GM19395 (cell line): ENCODE data around the gene MIPEP.
"Not testable (repeated sequence)": the region's sequence is repeated elsewhere in the genome, so short reads cannot be mapped to it uniquely, and the experiment has no call there.

Experiments
- ATAC-seq: cut with Tn5 transposase; IDR thresholded peaks from one replicate; pipeline ENCODE4 v1.9.1; 2021; ENCODE audit warnings: mild to moderate bottlenecking, moderate library complexity; ENCODE audit not compliant: unreplicated experiment

The MIPEP gene

DNA sequence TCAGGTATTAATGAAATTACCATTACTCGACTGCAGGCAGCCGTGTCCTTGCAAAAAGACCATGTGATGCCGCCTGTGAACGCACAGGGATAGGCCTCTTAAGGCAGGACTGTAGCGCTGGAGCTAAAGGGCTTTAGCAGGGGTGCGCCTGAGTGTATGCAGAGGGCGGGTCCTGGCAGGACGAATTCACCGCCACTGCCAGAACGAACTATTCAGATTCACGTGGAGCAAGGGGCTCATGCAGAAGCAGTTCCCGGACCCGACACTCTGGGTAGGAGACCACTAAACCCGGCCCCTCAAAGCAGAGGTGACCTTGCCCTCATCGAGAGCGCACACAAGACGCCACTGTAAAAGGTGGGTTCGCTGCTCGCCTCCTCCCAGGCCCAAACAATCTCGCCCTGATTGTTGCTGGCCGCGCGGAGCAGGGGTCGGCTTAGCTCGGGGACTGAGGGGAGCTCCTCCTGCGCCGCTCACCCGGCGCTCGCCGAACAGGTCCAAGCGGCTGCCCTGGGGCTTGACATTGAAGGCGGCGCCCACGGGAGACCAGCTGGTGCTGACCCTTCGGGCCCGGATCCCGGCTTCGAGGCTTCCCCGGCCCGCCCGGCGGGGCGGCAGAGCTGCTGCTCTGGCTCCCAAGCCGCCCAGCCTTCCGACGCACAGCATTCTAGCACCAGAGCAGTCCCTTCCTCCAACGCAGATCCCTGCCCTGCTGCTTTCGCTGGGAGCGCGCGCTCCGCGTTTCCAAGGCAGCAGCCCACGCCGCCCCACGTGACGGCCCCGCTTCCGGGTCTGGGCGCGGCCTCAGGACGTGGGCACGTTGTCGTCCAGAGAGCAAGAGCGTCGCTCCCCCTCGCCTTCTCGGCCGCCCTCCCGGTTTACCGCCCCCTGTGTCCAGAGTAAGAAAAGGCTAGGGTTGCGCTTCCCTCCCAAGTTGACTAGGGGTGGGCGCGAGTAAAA, at the start of gene MIPEP:
Gene MIPEP, minus strand, starts transcription at position 743 of the 957 bp plus-strand sequence. Its CDS starts 80 bp downstream, at position 663.
- peak; percentile 92 for ATAC-seq

DNA sequence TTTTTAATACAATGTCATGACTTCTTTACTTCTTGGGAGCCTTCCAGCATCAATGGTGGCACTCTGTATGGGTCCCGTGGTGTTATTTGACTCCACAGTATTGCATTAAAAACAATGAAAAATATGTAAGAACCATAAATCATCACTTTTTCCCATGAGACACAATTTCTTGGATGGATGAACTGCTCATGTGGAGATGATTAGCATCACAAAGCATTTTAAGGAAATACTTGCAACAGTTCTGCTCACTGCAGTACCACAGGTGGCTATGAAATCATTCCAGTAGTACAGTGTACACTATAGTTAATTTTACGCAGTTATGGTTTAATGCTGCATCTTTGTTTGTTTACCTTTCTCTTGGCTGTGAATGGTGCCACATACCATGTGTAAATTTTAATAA, 45.3 kb upstream of the MIPEP start:
- ATAC-seq = no peak

DNA sequence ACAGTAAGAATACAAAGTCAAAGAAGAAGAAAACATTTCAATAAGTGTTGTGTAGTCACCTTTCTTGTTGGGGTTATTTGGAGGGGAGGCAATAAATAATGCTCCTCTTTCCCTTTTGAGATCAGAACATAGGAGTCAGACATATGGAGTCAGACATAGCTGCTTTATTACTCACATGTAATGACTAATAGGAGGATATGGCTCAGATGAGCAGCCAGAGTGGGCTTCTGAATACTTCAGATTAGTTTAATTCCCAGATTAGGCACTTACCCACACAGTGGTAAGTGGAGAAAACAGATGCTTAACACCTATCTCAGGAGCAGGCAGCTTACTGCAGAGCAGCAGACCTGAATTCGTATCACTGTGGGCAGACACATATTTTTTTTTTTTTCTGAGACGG, 39.8 kb upstream of the MIPEP start:
- ATAC-seq = no peak

DNA sequence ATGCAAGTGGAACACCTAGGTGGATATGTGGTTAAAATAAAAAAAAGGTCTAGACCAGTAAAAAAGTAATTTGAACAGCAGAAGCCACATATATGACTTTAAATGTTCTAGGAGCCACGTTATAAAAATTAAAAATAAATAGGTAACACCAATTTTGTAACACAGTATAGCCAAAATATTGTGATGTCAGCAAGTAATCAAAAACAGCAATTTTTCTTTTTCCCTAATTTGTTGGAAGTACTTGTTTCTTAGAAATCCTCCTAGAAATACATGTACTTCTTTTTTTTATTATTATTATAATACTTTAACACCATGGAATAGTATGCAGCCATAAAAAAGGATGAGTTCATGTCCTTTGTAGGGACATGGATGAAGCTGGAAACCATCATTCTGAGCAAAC, 33.8 kb upstream of the MIPEP start:
- no peak for ATAC-seq

DNA sequence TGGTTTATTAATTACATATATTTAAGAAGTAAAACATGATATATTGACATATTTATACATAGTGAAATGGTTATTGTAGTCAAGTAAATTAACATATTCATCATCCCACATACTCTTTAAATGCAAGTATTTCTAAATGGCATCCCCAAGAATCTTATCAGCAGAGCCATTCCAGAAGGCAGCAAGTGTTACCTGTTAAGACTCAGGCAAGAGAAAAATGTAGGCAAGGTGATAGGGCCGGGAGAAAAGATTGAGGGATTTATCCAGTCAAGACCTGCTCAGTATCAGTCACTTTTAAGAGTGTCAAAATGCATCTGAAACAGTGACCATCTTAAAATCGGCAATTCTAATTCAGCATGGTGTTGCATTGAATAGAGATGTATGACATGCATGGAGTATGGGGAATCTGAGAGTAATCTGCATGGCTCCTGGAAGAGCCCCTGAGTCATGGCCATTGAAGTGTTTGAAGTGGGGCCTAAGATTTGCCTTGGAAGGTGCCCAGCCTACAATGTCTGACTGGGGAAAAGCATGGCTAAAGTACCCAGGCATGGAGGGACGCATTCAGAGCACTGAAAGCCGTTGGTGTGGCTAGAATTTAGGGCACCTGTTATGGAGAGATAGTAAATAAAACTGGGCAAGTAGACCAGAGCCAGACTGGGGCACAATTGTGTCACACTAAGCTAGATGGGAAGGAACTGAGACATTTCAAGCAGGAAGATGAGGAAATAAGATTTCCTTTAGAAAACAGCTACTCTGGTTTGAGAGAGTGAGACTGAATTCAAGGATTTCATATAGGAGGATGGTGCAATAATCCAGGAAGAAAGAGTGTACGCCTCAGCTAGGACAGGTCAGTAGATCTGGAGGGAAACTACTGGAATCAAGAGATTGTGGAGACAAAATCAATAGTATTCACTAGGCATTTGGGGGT, 33.1 kb upstream of the MIPEP start:
- no peak for ATAC-seq

DNA sequence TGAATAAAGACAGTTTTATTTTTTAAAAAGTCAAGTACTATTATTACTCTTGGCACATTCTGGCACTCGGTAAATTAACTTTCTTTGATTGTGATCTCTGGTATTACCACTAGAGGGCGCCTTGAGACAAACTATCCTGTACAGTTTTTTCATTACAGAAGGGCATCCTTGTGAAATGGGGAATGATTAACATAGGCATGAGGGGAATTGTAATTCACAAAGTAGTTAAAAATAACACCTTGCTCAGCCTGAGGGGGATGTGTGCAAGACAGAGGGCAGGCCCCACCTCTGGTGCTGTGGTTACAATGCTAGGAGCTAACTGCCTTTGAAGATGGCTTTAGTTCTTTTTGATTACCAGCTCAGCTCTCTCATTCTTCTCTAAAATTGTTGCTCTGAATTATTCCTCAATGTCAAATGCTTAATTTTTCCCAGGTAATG, 32.3 kb upstream of the MIPEP start:
- ATAC-seq = no peak

DNA sequence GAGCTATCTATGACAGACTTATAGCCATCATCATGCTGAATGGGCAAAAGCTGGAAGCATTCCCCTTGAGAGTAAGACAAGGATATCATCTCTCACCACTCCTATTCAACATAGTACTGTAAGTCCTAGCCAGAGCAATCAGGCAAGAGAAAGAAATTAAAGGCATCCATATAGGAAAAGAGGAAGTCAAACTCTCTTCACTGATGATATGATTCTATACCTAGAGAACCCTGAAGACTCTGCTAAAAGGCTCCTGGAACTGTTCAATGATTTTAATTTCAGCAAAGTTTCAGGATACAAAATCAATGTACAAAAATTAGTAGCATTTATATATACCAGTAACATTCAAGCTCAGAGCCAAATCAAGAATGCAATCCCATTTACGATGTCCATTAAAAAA, 29.8 kb upstream of the MIPEP start:
- ATAC-seq = no peak

DNA sequence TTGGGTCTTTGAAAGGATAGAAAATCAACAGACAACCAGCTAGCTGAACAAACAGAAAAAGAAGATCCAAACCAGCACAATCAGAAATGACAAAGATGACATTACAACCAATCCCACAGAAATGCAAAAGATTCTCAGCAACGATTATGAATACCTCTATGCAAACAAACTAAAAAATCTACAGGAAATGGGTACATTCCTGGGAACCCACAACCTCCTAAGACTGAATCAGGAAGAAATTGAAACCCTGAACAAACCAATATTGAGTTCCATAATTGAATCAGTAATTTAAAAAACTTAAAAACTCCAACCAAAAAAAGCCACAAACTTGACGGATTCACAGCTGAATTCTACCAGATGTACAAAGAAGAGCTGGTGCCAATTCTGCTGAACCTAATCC, 29.0 kb upstream of the MIPEP start:
- no peak for ATAC-seq

DNA sequence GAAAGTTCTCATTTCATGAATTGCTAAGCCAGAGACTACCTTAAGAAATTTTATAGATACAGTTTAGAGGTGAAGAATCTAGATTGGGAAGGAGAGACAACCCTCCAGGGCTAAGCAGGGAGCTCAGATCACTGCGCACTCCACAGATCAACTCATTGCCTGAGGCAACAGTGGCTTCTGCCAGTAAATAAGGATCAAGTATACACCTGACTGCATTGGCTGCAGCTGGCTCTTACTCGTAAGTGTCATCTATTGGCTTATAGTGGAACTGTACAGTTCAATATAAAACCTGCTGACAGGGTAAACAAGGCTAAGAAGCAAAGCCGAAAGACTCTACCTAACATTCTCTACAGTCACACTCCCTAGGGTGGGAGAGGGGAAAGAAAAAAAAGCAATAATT, 26.1 kb upstream of the MIPEP start:
- no peak for ATAC-seq

DNA sequence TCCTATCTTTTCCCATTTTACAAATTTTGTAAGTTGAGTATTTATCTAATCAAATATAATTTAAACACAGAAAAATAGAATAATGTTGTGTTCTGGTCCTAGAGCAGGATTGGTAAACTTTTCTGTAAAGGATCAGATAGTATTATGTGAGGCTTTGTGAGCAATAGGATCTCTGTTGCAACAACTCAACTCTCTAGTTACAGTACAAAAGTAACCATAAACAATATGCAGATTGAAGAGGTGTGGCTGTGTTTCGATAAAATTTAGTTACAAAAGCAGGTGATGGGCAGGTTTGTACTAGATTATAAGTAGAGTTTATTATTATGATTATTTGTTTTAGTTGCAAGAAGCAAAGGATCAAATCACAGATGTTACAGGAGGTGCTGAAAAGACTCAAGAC, 23.3 kb upstream of the MIPEP start:
- no peak for ATAC-seq

DNA sequence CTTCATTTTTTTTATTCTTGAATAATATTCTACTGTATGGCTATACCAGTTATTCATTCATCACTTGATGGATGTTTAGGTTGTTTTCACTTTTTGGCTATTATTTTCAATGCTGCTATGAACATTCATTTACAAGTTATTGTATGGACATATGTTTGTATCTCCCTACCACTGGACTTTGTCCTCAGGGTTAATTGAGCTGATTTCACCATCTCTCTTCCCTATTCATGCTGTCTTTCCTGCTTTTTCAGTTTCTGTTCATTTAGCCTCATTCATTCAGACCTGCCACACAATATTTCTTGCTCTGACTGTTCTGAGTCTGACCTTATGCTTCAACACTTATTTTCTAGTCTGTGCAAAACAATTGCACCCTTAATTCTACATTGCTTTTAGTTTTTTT, 20.4 kb upstream of the MIPEP start:
- ATAC-seq = no peak

DNA sequence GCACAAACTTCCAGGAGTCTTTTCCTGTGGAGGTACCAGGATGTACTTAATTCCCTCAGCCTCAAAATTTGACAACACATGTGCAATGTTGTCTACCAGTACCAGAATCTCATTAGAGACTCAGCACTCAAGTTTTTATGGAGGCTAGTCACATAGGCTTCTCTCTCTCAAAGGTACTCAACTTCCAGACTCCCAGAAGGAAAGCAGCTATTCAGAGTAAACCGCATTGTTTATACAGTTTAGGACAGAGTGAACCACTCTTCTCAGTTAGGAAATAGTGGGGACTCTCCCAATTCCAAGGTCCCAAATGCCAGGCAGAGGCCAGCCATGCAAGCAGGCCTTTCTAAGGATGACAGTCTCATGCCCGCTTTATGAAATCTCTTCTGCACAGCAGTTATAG, 16.6 kb upstream of the MIPEP start:
- ATAC-seq = no peak

DNA sequence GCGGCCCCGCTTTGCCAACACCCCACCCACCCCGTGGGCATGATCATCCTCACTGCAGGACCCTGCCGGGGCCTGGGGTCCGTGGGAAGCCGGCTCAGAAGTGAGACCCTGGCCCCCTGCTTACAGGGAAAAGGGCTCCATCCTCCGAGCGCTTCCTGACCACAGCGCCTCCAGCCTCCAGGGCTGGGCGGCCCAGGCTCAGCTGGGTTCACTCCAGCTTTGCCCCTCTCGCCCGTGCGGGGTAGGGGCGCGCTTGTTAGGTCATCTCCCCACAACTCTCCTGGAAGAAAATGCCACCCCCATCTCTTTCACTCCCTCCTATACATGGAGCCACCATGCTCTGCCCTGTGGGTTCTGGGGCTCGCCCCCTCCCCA, 14.7 kb upstream of the MIPEP start:
- ATAC-seq = no peak

DNA sequence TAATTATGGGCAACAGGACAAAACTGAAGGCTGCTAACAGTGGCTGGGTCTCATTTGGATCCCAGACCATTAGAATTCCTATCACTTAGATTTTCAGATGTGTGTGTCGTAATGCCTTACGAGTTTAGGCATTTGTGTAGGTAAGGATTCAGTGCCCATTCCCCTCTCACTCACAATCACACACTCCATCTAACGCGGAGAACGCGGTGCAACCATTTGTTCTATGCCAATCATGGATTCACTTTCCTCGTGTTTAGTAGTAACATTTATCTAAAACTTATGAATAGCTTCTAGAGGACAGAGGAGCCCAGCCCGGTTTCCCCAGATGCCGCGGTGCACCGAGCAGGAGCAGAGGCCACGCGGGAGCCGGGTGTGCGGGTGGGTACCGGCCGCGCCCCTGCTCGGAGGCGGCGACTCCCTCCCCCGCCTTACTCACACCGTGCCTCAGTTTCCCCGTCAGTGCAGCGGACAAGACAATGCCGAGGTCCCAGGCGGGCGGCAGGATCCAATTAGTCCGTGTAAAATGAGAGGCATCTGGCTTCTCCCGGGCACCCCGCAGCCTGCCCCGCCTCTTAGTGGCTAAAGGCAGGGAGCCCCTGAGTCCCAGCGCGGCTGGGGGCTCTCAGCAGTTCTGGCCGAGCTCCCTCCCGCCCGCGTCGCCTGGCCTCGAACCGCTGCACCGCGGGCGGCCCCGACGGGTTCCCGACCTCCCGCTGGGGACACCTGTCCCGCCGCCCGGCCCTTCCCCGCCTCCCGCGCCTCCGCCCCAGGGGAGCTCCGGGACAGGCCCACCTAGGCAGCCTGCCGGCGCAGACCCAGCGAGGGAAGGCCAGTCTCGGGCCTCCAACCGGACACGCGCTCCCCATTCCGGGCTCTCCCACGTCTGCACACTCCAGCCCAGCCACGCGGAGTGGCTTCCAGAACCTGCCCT, 14.0 kb upstream of the MIPEP start:
- ATAC-seq = no peak

DNA sequence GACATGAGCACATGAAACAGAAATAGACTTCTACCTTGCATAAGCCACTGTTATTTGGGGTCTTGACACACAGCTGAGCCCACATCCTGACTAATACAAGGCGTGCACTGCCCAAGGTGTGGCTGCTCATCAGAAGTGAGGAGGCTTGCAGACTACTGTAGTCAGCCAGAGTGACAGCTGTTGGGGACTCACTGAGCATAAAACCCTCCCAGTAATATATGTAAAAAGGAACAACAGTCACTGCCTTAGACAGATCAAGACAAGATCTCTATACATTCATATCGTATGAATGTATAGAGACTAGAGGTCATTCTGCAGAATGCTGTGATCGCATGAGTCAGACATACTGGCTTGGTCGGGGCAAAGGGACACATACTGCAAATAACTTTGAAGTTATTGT, 12.2 kb upstream of the MIPEP start:
- no peak for ATAC-seq

DNA sequence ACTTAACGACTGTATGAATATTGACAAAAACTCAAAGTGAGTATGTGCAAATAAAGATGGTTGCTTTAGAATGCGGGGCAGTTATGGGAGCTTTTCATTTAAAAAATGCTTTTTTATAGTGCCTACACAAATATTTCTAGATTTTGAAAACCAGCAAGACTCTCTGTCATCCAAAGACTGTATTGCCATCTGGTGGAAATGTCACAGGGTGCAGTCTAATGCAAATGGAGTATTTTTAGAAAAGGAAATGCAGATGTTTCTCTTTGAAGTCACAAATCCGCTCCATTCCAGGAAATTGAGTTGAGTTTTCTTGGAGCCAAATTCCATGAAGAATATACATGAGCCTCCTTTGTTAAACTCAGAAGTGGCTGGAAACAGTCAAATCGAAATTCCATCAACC, 10.4 kb upstream of the MIPEP start:
- no peak for ATAC-seq

DNA sequence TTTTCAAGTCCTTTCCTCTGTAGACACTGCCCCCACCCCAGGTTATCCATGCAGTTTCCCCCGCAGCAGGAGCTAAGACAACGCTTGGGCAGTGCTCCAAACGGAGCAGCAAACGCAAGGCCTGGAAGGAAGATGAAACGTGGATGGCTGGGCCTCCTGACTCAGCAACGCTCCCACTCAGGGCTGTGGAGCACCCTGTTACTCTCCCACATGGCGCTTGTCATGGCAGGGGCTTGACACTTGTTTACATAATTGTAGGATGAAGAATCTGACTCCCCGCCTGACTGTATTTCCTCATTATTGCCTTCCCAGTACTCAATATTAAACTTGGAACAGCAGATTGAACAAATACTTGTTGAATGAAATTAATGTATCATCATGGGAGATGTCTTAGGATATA, 8.9 kb upstream of the MIPEP start:
- no peak for ATAC-seq

DNA sequence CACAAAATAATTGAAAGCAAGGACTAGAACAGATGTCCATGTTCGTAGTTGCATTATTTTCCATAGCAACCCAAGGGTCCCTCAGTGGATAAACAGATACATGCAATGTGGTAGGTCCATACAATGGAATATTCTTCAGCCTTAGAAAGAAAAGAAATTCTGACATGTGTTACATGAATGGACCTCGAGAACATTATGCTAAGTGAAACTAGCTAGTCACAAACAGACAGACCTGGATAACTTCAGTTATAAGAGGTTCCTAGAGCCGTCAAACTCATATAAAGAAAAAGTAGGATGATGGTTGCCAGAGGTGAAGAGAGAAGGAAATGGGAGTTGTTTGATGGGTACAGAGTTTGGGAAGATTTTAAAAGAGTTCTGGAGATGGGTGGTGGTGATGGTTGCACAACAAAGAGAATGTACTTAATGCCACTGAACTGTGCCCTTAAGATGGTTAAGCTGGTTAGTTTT, 8.3 kb upstream of the MIPEP start, which contains the start of gene C1QTNF9B:
Gene C1QTNF9B, minus strand, starts transcription at position 51 of the 468 bp plus-strand sequence.
- not testable (repeated sequence) for ATAC-seq

DNA sequence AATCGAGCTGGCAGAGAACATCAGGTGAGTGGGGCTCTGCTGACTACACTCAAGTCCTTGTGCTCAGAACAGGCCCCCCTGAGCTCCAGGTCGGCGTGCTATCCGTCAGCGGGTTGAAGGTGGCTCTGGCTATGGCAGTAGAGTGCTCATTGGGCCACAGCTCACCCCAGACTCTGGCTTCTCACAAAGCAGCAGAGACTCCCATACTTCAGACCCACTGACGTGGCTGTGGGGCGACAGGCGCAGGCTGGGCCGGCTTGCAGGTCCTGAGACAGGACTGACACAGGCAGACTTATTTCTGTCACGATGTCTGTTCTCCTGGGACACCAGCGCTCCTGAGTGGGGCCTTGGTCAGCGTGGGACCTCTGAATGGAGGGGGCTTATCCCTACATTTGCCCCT, 5.5 kb upstream of the MIPEP start:
- not testable (repeated sequence) for ATAC-seq

DNA sequence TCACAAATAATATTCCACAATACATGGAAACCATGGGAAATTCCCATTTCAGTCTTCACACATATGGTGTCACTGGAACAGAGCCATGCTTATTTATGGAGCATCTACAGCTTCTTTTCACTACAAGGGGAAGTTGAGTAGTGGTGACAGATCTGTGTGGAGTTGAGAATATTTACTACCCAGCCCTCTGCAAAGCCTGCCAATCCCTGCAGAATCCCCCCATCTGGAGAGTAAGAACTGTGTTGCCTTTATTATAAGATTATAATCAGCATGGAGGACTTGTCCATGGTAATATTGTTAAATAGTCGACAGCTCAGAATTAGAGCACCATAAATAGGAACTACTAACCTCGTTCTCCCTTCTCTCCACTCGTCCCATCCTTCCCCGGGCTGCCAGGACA, 4.6 kb upstream of the MIPEP start:
- ATAC-seq = not testable (repeated sequence)
